K562 (cell line): ENCODE measurements around the gene WDR45B. TPM values are rescaled to one million over a fixed set of nuclear protein-coding genes. Genes with fewer than 3 reads are reported as not detected.

Source experiments
- ATAC-seq: fragments of 200-7000 bp; cut with Tn5 transposase; 3 replicates; pipeline ENCODE4 v1.9.1; 2020; ENCODE audit warnings: moderate library complexity
- BruUV-seq: library from RNA; stranded (reverse); fragments of 400-500 nt; replicated peaks from 2 replicates; lab custom pipeline; 2021; lab: Mats Ljungman, UMichigan
- CTCF ChIA-PET: fragments of 300-600 bp; formaldehyde crosslinking; extraction: SDS; loops from one replicate; lab custom pipeline; 2021; ENCODE audit warnings: low intra/inter-chr PET ratio; lab: Yijun Ruan, JAX
- POLR2A ChIA-PET: fragments of 300-600, 350-650 bp; sonication (Branson Sonifier 250); formaldehyde crosslinking; extraction: SDS; loops from one replicate; lab custom pipeline; 2021; ENCODE audit warnings: antibody characterized with exemption, inconsistent platforms; lab: Yijun Ruan, JAX
- DNase-seq, 4 experiments: peaks; one replicate each; pipeline versions ENCODE4 v3.0.0 to v3.0.0-alpha.2; 2011 to 2018; ENCODE audit warnings: low spot score in 3 of 4, mixed read lengths in 3 of 4; ENCODE audit errors: extremely low read depth in 1 of 4
- FAIRE-seq: peaks from 2 replicates; lab custom pipeline; 2011; peaks lifted over from hg19 to GRCh38; lab: Jason Lieb, UNC
- H2AFZ ChIP-seq: 2 replicates; pipeline ENCODE4 v1.6.0; 2011; ENCODE audit warnings: low read depth, low read length, control low read depth, inconsistent platforms
- H3K27ac ChIP-seq: fragments of 200-600 bp; 3 replicates; pipeline ENCODE4 v1.8.0; 2011; ENCODE audit warnings: low read depth, mild to moderate bottlenecking, control low read depth, inconsistent platforms, low read length, moderate library complexity, mixed read lengths; ENCODE audit errors: extremely low read depth
- H3K27me3 ChIP-seq, 2 experiments: fragments of 300-600 bp in 1 of 2; 2 replicates in 1 of 2; 3 replicates in 1 of 2; pipeline versions ENCODE4 v1.6.0 to v1.8.0; 2011; ENCODE audit warnings: inconsistent platforms in 2 of 2, low read length in 2 of 2, mild to moderate bottlenecking in 1 of 2, mixed read lengths in 1 of 2, moderate library complexity in 1 of 2; ENCODE audit not compliant: control insufficient read depth in 2 of 2, insufficient read depth in 2 of 2
- H3K36me3 ChIP-seq: fragments of 300-600 bp; 3 replicates; pipeline ENCODE4 v1.8.0; 2011; ENCODE audit warnings: mild to moderate bottlenecking, low read length, inconsistent platforms; ENCODE audit not compliant: control insufficient read depth, insufficient read depth
- H3K4me1 ChIP-seq, 2 experiments: fragments of 200-600 bp in 1 of 2; replicated peaks in 1 of 2; 2 replicates in 1 of 2; 3 replicates in 1 of 2; pipeline versions ENCODE4 v1.5.1 to v1.8.0; 2011; ENCODE audit warnings: inconsistent platforms in 2 of 2, low read length in 2 of 2, mild to moderate bottlenecking in 1 of 2, mixed read lengths in 1 of 2, moderate library complexity in 1 of 2; ENCODE audit not compliant: control insufficient read depth in 2 of 2, insufficient read depth in 2 of 2
- H3K4me2 ChIP-seq: 2 replicates; pipeline ENCODE4 v1.6.1; 2011; ENCODE audit warnings: low read length, control low read depth, inconsistent platforms, mixed read lengths; ENCODE audit not compliant: insufficient read depth
- H3K4me3 ChIP-seq: fragments of 200-600 bp; sonication (generic), shearing (Covaris generic); 2 replicates; pipeline ENCODE4 v1.5.1; 2016; ENCODE audit warnings: control low read depth, inconsistent platforms
- H3K79me2 ChIP-seq: fragments of 200-600 bp; 3 replicates; pipeline ENCODE4 v1.8.0; 2011; ENCODE audit warnings: low read length, inconsistent platforms; ENCODE audit not compliant: control insufficient read depth, insufficient read depth
- H3K9ac ChIP-seq, 2 experiments: 2 replicates each; pipeline versions ENCODE4 v1.6.0 to v1.6.1; 2011; ENCODE audit warnings: low read depth in 2 of 2, low read length in 2 of 2, control low read depth in 1 of 2, inconsistent platforms in 1 of 2, mild to moderate bottlenecking in 1 of 2, mixed read lengths in 1 of 2; ENCODE audit not compliant: insufficient read depth in 1 of 2
- H3K9me1 ChIP-seq: one replicate; pipeline ENCODE4 v1.6.0; 2011; ENCODE audit warnings: inconsistent platforms, mild to moderate bottlenecking, low read length, moderate library complexity; ENCODE audit not compliant: control insufficient read depth, insufficient read depth
- H3K9me3 ChIP-seq: replicated peaks from 2 replicates; pipeline ENCODE4 v1.5.1; 2011; ENCODE audit warnings: low read depth, low read length, inconsistent platforms; ENCODE audit not compliant: control insufficient read depth, insufficient read depth
- H4K20me1 ChIP-seq: replicated peaks from 2 replicates; pipeline ENCODE4 v1.6.1; 2011; ENCODE audit warnings: low read length, inconsistent platforms, mixed read lengths; ENCODE audit not compliant: control insufficient read depth, insufficient read depth
- BCL6 ChIP-seq: fragments of 250-450 bp; sonication (Bioruptor Pico); IDR thresholded peaks from 2 replicates; pipeline ENCODE4 v1.4.0; 2020
- BRD4 ChIP-seq: fragments of 200-600 bp; sonication (generic); IDR thresholded peaks from 2 replicates; pipeline ENCODE4 v1.6.1; 2017; ENCODE audit warnings: inconsistent platforms
- CBFA2T2 ChIP-seq: fragments of 450-650 bp; conservative IDR thresholded peaks from 2 replicates; pipeline ENCODE4 v1.6.1; 2017; ENCODE audit warnings: mild to moderate bottlenecking
- CBX3 ChIP-seq, 2 experiments: IDR thresholded peaks; 1 replicate in 1 of 2; 2 replicates in 1 of 2; pipeline ENCODE4 v1.6.1; 2012; ENCODE audit warnings: inconsistent platforms in 2 of 2, low read length in 2 of 2, borderline replicate concordance in 1 of 2, control low read depth in 1 of 2
- CEBPB ChIP-seq: fragments of 450-650 bp; IDR thresholded peaks from 2 replicates; pipeline ENCODE4 v1.6.1; 2016; ENCODE audit warnings: missing genetic modification characterization, missing compliant biosample characterization
- CREB1 ChIP-seq, 2 experiments: sonication (generic) in 1 of 2; formaldehyde crosslinking in 1 of 2; IDR thresholded peaks; 2 replicates each; pipeline versions ENCODE4 v1.6.1 to v1.8.0; 2012 to 2022; ENCODE audit warnings: inconsistent platforms in 1 of 2, mild to moderate bottlenecking in 1 of 2, missing genetic modification reagents in 1 of 2, moderate library complexity in 1 of 2
- CTCF ChIP-seq, 3 experiments: IDR thresholded peaks in 2 of 3; conservative IDR thresholded peaks in 1 of 3; 2 replicates each; pipeline ENCODE4 v1.5.1; 2011 to 2012; ENCODE audit warnings: low read length in 3 of 3, mild to moderate bottlenecking in 3 of 3, control low read depth in 2 of 3, improper control_type of control experiment in 1 of 3, inconsistent platforms in 1 of 3, low read depth in 1 of 3, mixed read lengths in 1 of 3, moderate library complexity in 1 of 3; ENCODE audit not compliant: insufficient read depth in 2 of 3
- CXXC5 ChIP-seq: fragments of 250-450 bp; sonication (Bioruptor Pico); IDR thresholded peaks from 2 replicates; pipeline ENCODE4 v1.8.0; 2022; ENCODE audit warnings: inconsistent platforms, mild to moderate bottlenecking, moderate library complexity
- MCM3 ChIP-seq: fragments of 450-650 bp; IDR thresholded peaks from 2 replicates; pipeline ENCODE4 v1.6.1; 2016
- SIN3B ChIP-seq: fragments of 450-650 bp; IDR thresholded peaks from 2 replicates; pipeline ENCODE4 v1.6.1; 2017; ENCODE audit warnings: low read depth, mild to moderate bottlenecking, moderate library complexity
- WGBS: fragments of 100-300 bp; shearing (Covaris generic); methylation state at CpG from one replicate; pipeline ENCODE4 v1.1.6; 2016; ENCODE audit warnings: low coverage, mixed read lengths; ENCODE audit not compliant: insufficient coverage; ENCODE audit errors: missing lambda C conversion rate; 5-methylcytosine and 5-hydroxymethylcytosine counted together
- in situ Hi-C: fragments of 300-500 bp; cut with MboI; formaldehyde crosslinking; loops from 4 replicates; pipeline ENCODE4 v1.15.0; 2018; ENCODE audit warnings: inconsistent platforms, mixed read lengths
- intact Hi-C: fragments of 100-400 bp; cut with micrococcal nuclease; formaldehyde crosslinking; loops from 2 replicates; pipeline ENCODE4 v1.14.2; 2022
- polyA plus RNA-seq, 8 experiments: library from polyadenylated mRNA; depleted of rRNA in 4 of 8; stranded (reverse) in 5 of 8; unstranded in 3 of 8; fragments of >200 nt; fragmentation: Nextera tagmentation in 2 of 8; fragmentation: Illumina TruSeq in 1 of 8; extraction: Ambion mirVana in 2 of 8; extraction: Trizol in 1 of 8; gene quantifications; 2 replicates each; pipeline versions ENCODE4 v1.2.1 to v1.2.3, GENCODE V29; 2011 to 2014; ENCODE audit warnings: inconsistent platforms in 1 of 8, missing spikeins in 1 of 8
- total RNA-seq, 7 experiments: library from RNA; depleted of rRNA in 6 of 7; stranded (reverse); fragments of >200 nt in 6 of 7; fragmentation: Illumina TruSeq in 2 of 7; extraction: Trizol in 2 of 7; gene quantifications; 2 replicates each; pipeline versions ENCODE4 v1.2.1 to v1.2.3, GENCODE V29; 2011 to 2021; ENCODE audit warnings: low replicate concordance in 1 of 7
- TF ChIP-seq, protein P1 (sequence below): sonication (generic); formaldehyde crosslinking; IDR thresholded peaks from 2 replicates; pipeline ENCODE4 v1.8.0; 2023; ENCODE audit warnings: missing genetic modification reagents, mild to moderate bottlenecking, borderline replicate concordance
- TF ChIP-seq, protein P2 (sequence below): fragments of 450-650 bp; IDR thresholded peaks from 2 replicates; pipeline ENCODE4 v1.7.1; 2018; ENCODE audit warnings: mild to moderate bottlenecking, low read depth; ENCODE audit not compliant: partially characterized antibody

Gene WDR45B
- total and polyA plus RNA-seq, 9 of the 15 experiments (the other 6 are each of a cell fraction or from before 2014, with no cell fraction given), result 0.72 to 74.4 (median 35.9) TPM

- TF ChIP-seq, protein P1, sequence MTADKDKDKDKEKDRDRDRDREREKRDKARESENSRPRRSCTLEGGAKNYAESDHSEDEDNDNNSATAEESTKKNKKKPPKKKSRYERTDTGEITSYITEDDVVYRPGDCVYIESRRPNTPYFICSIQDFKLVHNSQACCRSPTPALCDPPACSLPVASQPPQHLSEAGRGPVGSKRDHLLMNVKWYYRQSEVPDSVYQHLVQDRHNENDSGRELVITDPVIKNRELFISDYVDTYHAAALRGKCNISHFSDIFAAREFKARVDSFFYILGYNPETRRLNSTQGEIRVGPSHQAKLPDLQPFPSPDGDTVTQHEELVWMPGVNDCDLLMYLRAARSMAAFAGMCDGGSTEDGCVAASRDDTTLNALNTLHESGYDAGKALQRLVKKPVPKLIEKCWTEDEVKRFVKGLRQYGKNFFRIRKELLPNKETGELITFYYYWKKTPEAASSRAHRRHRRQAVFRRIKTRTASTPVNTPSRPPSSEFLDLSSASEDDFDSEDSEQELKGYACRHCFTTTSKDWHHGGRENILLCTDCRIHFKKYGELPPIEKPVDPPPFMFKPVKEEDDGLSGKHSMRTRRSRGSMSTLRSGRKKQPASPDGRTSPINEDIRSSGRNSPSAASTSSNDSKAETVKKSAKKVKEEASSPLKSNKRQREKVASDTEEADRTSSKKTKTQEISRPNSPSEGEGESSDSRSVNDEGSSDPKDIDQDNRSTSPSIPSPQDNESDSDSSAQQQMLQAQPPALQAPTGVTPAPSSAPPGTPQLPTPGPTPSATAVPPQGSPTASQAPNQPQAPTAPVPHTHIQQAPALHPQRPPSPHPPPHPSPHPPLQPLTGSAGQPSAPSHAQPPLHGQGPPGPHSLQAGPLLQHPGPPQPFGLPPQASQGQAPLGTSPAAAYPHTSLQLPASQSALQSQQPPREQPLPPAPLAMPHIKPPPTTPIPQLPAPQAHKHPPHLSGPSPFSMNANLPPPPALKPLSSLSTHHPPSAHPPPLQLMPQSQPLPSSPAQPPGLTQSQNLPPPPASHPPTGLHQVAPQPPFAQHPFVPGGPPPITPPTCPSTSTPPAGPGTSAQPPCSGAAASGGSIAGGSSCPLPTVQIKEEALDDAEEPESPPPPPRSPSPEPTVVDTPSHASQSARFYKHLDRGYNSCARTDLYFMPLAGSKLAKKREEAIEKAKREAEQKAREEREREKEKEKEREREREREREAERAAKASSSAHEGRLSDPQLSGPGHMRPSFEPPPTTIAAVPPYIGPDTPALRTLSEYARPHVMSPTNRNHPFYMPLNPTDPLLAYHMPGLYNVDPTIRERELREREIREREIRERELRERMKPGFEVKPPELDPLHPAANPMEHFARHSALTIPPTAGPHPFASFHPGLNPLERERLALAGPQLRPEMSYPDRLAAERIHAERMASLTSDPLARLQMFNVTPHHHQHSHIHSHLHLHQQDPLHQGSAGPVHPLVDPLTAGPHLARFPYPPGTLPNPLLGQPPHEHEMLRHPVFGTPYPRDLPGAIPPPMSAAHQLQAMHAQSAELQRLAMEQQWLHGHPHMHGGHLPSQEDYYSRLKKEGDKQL (CRISPR knock-in tag), result no peak
- TF ChIP-seq CREB1 (IDR thresholded peaks at IDR 0.05), result no peak
- no peak for TF ChIP-seq CREB1 (CRISPR knock-in tag; IDR thresholded peaks at IDR 0.05)
- no peak for TF ChIP-seq CBFA2T2
- TF ChIP-seq BCL6 (CRISPR knock-in tag), result no peak
- TF ChIP-seq CXXC5 (CRISPR knock-in tag), result no peak
Observed at GRCh38 chr17:82570277-82570676, 78.0 kb downstream of the WDR45B start (continued).

GRCh38 chr17:82569621-82570020, 78.6 kb downstream of the WDR45B start:
- Histone ChIP-seq H3K27ac (no peak overlapping the region), H4K20me1 (peaks cover 15% of the 10 kb centered on the region), H3K79me2 (peaks cover 63% of the 10 kb centered on the region), H3K9me3 (no peaks in the 10 kb centered on the region), H3K36me3 (peaks cover 95% of the 10 kb centered on the region), H3K4me2 (no peak overlapping the region), H3K4me1 (peaks cover 0 to 3% of the 10 kb centered on the region in 2 experiments; a peak in 1 of 5 replicates), H3K4me3 (no peak overlapping the region), H2AFZ (no peak overlapping the region), H3K27me3 (no peaks in the 10 kb centered on the region), H3K9me1 (peaks cover 4% of the 10 kb centered on the region), H3K9ac (no peak overlapping the region)
- ChIA-PET POLR2A (interaction anchor here (1.0 to 2.1 kb wide), 3 partner anchors 10 to 12 kb away, joined by 3 to 5 read pairs (median 5); no protein-coding TSS in a partner anchor), CTCF (no interaction called here)
- in situ Hi-C loops, result no loop called here
- ATAC-seq (no peak), DNase-seq (no peak), FAIRE-seq (no peak)
- BruUV-seq, result no TSS peak
- intact Hi-C loops, result no loop called here
- WGBS, result 94% methylated on average over 10 of the region's 11 CpGs
- TF ChIP-seq CEBPB (tag) (no peak), SIN3B (no peak), CBX3 (IDR thresholded peaks at IDR 0.05; ENCODE audit: borderline replicate concordance in 1 of 2, low read length in 2 of 2) (no peak), MCM3 (no peak), CTCF (IDR thresholded peaks at IDR 0.05 in 2 of 3, conservative IDR thresholded peaks at IDR 0.05 in 1 of 3; ENCODE audit: insufficient read depth in 2 of 3, low read depth in 1 of 3, low read length in 3 of 3) (no peak), BRD4 (no peak)
- TF ChIP-seq, protein P2, sequence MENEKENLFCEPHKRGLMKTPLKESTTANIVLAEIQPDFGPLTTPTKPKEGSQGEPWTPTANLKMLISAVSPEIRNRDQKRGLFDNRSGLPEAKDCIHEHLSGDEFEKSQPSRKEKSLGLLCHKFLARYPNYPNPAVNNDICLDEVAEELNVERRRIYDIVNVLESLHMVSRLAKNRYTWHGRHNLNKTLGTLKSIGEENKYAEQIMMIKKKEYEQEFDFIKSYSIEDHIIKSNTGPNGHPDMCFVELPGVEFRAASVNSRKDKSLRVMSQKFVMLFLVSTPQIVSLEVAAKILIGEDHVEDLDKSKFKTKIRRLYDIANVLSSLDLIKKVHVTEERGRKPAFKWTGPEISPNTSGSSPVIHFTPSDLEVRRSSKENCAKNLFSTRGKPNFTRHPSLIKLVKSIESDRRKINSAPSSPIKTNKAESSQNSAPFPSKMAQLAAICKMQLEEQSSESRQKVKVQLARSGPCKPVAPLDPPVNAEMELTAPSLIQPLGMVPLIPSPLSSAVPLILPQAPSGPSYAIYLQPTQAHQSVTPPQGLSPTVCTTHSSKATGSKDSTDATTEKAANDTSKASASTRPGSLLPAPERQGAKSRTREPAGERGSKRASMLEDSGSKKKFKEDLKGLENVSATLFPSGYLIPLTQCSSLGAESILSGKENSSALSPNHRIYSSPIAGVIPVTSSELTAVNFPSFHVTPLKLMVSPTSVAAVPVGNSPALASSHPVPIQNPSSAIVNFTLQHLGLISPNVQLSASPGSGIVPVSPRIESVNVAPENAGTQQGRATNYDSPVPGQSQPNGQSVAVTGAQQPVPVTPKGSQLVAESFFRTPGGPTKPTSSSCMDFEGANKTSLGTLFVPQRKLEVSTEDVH, result no peak
